GM12801 (cell line): Measurements from ENCODE around the gene MYL6B.

Experiments
- CTCF ChIP-seq: IDR thresholded peaks from one replicate; pipeline ENCODE4 v1.5.1; 2011; ENCODE audit warnings: control low read depth; ENCODE audit not compliant: insufficient read length; ENCODE audit errors: extremely low read depth

Gene MYL6B

DNA sequence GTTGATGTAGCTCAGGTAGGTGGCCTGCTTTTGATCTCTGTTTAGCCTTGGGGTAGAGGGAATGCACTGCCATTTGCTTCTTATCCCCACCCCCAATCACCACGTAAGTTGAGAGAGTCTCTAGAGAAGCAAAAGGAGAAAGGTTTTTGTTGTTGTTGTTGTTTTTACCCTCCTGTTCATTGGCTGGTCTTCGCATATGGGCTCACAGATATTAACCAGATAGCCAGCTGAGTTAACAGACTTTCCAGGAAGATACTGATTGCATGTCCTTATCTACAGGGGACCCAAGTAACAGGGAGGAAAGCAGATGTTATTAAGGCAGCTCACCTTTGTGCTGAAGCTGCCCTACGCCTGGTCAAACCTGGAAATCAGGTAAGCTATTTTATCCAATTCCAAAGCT, 45.1 kb upstream of the MYL6B start:
- TF ChIP-seq CTCF: no peak

- TF ChIP-seq CTCF: no peak
These were observed 41.8 kb upstream of the MYL6B start for GRCh38 chr12:56110571-56110970.

DNA sequence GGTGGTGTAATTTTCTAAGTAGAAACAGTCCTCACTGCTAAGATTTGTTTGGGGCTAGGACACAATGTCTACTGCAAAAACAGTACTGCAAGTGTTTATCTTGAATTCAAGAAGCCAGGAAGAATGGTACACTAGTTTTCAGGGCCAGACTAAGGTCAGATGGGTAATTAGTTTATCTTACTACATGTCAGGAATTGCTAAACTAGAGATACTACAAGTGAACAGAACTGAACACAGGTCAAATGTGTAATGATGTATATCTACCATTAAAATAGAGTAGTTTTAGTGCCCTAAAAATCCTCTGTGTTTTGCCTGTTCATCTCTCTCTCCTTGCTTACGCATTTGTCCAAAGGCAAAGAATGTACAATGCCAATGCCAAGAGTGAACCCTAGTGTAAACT, 38.3 kb upstream of the MYL6B start:
- no peak for TF ChIP-seq CTCF

GRCh38 chr12:56115329-56115728, 37.1 kb upstream of the MYL6B start:
- no peak for TF ChIP-seq CTCF

DNA sequence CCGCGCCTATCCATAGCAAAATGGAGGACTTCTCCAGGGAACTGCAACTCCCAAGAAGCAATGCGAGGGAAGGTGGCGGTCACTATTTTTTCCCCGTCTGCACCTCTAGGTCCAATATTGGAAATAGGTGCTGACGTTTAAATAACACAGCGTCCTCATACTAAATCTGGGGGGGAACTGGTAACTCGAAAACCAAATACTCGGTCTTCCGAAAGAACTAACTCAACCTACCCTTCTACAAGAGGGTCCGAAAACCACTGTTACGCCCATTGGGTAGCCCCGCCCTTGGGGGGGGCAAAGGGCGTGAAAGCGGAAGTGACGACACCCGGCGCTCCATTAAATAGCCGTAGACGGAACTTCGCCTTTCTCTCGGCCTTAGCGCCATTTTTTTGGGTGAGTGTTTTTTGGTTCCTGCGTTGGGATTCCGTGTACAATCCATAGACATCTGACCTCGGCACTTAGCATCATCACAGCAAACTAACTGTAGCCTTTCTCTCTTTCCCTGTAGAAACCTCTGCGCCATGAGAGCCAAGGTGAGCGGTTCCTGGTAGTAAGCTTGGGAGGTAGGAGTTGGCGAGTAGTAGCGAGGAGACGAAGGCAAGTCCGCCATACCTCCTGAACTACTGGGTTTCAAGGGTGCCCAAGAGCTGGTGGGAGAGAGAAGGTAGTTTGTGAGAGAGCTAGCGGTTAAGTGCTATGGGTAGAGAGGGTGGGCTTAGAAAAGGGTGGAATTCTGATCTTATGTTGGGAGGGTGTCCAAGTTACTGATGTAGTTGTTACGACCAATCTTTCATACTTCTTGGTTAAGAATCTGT, 35.9 kb upstream of the MYL6B start, which contains the start of gene RPL41:
TSS of gene RPL41 (plus strand) at position 367 of the 815 bp plus-strand sequence.
- no peak for TF ChIP-seq CTCF

DNA sequence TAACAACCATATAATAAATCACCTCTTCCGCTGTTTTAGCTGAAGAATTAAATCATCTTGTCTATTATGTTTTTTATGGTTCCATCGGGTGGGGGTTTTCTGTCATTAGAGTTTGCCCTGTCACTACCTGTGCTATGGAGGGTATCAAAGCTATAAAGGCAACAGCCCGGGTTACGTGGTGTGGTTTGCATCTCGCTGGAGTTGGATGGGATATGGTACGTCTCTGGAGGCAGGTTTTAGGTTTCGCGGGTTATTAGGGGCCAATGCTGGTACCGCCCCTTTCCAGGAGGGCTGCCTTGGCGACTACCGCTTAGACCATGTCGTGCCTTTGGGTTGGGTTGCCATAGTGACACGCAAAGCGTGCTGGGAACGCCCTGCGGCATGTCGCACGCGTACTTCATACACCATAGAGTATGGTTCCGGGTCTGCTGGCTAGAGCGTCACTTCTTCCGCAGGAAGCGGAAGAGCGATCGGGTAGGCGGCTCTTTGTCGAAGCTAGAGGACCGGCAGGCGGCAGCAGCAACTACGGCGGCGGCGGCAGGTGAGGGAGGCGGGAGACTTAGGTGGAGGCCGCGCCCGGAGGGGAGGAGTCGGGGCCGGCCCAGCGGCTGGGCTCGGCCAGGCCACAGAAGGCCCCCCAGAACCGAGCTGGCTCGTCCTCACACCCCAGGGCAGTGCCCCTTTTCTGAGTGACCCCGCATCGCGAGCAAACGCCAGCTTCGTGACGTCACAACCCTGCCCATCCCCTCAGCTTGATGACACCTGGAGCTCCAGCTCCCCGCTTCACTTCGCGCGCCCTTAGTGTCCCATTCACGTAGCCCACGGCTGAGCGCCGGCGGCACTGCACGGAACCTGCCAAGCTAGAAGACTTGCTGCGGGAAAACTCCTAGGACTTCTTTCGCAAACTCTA, 34.4 kb upstream of the MYL6B start, which contains the start of gene ZC3H10:
TSS of gene ZC3H10 (plus strand) at position 489 of the 910 bp plus-strand sequence. CDS start 2,297 bp downstream, outside the sequence.
- TF ChIP-seq CTCF: no peak

- TF ChIP-seq CTCF: no peak
These were observed 33.6 kb upstream of the MYL6B start for GRCh38 chr12:56118688-56119357.
